Activated CD8-positive, alpha-beta memory T cell treated with anti-CD3 and anti-CD28 coated beads, Interleukin-2, amount 50 U/mL, for 4 hours (primary cell): Measurements from ENCODE around the gene ATXN1.
A peak's percentile ranks its signal among the peaks of the same experiment; 100 is the strongest.
"Not testable (repeated sequence)": the region's sequence is repeated elsewhere in the genome, so short reads cannot be mapped to it uniquely, and the experiment has no call there.

Experiments used
- DNase-seq: peaks from one replicate; pipeline ENCODE4 v3.0.0-alpha.2; 2020

The ATXN1 gene

DNA sequence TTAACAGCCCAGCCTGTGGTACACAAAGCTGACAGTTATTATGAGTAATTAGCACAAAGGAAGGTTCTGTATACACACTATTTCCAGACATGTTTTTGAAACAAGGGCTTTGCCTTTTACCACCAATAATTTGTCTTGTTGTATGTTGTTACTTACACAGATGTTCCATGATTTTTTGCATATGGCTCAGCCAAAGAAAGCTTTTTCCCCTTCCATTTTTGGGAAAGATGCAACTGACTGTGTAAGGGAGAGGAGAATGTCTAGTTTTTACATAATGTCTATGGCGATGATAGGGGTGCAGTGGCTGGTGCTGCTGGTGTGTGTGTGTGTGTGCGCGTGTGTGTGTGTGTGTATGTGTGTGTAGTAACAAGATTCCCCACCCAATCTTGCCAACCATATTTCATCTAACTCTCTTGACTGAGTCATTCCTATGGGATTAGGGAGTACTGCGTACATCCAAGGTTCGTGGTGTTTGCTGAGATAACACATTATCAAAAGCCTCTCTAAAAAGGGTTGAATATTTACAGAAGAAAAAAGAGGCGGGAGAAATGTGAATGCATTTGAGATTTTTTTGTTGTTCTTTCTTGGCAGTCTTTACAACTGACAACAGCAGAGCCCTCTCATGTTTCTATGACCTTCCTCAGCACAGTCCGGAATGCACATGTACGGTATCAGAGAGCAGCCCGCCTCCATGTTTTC, 330.7 kb downstream of the ATXN1 start:
- DNase-seq: no peak

DNA sequence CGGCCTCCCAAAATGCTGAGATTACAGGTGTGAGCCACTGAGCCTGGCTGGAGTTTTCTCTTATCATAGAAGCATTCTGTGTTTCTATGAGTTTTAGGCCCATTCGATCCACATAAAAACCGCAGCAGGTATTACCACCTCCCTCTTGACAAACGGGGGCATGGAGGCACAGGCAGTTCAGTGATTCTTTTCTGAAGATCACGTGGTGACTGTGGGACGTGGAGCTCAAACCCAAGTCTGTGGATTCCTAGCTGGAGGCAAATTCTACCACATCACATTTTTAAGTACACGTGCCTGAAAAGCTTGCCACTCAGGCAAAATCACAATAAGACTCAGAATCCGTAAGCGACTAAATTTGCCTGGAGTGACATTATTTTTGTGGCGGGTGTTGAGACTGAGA, 331.6 kb downstream of the ATXN1 start:
- no peak for DNase-seq

DNA sequence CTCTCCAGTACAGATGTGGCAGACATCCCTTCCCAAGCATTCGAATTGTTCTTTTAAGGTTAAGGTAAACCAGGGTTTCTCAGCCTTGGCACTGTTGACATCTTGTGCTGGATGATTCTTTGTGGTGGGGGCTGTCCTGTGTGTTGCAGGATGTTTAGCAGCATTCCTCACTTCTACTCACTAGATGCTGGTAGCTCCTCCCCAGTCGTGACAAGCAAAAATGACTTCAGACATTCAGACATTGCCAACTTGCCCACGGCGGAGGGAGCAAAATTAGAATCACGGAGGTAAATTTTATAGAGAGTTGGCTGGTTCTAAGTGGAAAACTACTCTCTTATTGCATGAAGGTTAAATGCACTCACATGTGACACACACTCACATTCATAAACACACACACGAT, 334.1 kb downstream of the ATXN1 start:
- no peak for DNase-seq

DNA sequence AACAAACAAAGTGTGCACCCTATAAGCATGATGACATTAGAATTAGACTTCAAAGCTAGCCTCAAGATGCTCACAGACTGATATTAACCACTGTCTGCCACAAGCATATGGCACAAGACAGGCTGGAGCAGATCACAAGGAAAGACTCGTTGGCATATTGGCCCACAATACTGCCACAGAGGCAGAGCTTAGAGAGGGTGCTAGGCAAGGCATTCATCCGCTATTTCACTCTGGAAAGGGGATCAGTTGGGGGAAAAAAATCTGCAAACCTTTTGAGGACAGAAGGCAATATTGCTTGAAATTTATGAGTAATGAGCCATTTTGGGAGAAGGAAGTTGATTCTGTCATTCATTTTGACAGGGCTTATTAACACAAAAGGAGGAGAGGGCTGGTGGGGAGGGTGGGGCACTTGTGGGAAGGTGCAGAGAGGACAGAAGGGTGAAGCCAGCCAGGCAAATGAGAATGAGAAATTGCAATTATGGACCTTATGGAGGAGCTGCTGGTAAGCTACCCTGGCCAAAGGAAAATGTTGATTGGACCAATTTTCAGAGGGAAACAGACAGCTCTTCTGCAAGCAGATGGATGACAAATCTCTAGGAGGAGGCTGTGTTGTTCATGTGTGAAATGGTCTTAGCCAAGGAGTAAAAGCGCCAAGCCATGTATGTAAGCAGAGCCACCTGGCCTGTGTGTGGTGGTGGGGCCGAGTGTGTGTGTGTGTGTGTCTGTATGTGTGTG, 335.2 kb downstream of the ATXN1 start:
- no peak for DNase-seq

DNA sequence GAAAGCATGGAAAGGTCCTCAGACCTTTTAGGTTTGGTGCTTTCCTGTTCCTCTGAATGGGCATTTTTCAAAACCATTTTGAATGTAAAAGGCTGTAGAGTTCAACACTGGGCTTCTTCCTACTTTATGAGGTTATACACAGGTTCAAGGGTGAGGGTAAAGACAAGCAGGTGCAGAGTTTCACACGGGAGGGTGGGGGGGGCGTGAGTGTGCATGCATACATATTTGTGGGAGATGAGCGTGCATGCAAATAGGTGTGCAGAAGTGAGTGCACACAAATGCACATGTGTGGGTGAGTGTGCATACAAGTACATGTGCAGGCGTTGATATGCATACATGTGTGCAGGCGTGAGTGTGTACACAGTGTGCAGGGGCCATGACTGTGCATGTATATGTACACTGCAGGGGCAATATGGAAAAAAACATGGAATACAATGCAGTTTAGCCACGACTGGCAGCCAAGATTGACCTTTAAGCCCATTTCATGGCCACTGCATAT, 339.7 kb downstream of the ATXN1 start:
- DNase-seq: no peak

DNA sequence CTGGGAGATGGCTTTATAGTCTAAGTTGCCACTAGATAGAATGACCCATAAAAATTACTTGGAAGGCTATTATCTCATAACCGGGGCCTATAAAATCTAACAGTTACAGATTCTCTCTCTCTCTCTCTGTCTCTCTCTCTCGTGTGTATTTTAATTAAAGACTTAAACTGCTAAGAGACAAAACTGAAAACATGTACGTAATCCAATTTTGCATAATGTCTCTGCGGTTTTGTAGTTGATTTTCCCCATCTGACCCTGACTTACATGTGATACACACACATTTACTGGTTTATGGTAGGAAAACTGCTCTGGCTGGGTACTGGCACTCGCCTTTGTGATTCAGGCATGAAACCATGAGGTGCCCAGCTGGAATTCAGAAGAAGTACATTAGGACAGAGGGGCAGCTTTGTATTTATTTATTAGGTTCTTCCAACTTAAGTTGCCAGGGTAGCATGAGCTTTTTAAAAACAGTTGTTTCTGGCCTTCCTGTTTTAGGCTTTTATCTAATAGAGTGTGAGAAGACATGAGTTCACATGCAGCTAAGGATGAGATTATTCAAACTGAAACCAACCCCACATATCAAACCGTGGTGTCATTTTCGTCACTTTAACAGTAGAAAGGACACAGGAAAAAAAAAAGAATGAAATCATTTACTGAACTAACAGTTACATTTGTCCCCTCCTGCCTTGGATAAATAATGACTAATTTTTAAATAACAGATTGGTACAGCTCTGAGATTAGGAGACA, 340.4 kb downstream of the ATXN1 start:
- no peak for DNase-seq

DNA sequence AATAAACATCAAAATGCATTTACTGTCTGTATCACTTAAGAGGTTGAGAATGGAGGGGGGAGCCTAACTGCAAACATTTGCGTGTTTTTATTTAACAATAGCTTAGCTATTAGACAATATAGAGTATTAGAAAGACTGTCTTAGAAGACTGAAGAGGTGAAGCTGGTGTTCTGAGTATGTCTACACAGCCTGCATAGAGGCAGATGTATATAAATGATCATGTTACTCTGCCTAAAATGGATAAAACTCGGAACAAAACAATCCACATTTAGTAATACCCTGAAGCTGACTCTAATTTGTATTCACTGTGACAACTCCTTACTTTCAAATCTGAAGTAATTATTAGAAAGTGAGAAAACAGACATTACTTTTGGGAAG, 340.9 kb downstream of the ATXN1 start:
- DNase-seq: no peak

DNA sequence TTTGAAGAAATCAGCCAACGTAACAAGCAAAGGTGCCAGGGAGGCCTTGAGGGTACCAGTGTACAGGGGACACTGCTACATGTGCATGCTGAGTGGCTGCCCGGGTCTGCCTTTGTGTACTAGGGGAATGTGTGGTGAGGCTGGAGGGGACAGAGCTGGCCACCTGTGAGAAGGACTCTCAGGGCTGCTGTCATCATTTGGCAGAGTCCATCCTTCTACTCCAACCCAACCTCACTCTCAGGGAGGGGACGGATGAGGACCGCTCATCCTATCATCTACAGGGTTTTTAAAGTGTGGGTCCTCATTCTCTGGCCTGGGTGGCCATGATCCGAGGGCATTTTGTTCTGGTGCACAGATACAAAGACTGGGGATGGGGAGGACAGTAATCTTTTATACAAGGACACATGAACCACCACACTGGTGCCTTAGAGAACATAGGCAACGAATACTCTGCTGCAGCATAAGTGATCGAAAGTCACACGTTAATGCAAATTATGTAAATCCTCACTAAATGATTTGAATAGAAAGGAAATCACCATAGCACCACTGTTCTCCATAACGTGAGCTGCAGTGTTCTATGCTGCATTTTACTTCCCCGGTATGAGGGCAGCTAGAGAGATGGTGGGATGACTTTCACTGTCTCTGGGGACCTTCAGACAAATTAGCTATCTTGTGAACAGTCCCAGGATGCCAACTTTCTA, 341.5 kb downstream of the ATXN1 start:
- DNase-seq: no peak

DNA sequence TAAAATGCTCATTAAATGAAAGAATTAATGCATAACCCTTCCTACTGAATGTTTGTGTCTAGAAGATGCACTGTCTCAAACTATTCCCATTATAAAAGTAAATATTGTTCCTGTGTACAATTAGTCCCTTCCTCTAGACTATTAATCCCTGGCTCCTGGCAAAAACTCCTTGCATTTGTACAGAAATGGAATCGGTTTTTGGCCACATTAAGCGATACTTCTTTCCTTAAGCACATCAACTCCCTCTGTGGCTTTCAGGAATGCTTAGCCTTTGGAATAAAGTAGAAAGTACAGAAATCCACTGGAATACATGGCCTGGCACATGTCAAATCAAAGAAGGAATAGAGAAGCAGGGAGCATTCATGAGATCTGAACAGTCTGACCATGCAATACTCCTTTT, 343.1 kb downstream of the ATXN1 start:
- no peak for DNase-seq

DNA sequence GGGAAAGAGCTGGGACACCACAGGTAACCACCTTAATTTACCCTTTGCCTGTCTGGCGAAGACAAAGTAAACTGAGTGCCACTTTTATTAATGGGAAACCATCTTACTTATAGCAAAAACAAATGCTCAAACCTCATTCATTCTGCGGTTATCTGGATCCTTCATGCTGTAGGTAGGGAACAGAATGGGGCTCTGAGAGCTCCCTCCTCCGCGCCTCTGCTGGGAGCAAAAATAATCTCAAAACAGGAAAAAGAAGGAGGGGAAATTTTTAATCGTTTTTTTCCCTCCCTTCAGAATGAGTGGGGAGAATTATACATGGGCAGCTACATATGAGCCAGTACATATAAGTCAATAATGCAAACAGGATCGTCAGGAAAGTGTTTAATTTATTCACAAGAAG, 345.6 kb downstream of the ATXN1 start:
- DNase-seq: no peak

DNA sequence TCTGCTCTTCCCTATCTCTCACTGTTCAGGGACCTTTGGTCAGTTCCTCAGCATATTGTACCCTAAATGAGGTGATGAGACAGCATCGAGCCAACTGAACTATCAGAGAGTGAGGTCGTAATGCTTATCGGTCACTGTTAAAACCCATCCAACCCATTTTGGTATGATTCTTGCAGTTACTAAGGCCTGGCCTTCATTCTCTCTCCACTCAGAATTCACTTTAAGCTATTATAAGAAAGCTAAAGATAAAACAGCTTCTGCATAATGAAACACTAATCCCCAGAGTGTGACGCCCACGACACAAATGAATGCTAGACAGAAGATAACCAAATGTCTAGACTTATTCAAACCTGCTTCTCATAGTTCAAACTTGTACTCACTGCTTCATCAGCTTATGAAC, 347.1 kb downstream of the ATXN1 start:
- no peak for DNase-seq

DNA sequence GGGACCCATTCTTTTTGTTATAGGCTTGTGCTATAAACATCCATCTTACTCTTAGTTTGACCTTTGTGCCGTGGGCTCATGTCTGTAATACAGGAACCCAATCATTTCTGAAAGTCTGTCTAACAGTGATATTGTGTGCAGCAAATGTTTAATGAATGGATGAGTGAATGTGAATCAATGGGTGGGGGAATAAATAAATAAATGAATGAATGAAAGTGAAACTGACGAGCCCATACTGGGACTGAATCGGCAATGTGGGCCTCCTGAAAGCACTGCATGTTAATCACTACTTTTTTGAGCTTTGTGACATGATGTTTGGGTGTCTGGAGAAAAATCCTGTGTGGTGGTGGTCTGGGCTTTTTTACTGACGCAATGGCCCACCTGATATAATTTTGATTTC, 347.9 kb downstream of the ATXN1 start:
- DNase-seq: no peak

DNA sequence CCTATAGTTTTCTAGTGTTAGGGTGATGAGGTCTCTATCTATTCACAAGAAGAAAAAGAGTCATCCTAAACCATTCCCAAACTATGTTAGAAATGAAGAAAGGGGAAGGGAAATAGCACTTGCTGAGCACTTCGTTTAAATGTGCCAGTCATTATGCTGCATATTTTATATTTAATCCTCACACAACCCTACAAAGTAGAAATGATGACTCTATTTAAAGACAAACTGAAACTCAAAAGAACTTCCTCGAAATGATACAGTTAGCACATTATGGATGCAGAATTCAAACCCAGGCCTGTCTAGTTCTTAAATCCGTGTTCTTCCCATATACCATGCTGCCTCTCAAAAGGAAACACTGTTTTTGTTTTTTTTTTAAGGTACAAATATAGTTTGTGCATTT, 348.3 kb downstream of the ATXN1 start:
- DNase-seq: no peak

DNA sequence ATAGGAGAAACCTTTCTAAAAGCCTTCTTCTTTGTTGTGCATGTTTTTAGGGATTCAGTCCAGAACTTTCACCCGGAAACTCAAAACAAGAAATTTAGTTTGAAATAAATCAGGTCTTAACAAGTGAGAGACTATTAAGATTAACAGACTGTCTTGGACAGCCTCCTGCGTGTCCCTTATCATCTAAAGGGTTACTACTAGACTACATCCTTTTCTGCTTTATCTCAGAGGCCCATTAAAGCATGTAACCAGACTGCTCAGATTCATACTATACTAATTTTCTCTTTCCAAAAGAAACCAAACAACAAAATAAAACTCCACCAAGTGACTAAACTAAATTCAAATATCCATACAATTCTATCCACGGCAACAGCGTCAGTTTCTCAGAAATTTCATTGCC, 349.1 kb downstream of the ATXN1 start:
- no peak for DNase-seq

DNA sequence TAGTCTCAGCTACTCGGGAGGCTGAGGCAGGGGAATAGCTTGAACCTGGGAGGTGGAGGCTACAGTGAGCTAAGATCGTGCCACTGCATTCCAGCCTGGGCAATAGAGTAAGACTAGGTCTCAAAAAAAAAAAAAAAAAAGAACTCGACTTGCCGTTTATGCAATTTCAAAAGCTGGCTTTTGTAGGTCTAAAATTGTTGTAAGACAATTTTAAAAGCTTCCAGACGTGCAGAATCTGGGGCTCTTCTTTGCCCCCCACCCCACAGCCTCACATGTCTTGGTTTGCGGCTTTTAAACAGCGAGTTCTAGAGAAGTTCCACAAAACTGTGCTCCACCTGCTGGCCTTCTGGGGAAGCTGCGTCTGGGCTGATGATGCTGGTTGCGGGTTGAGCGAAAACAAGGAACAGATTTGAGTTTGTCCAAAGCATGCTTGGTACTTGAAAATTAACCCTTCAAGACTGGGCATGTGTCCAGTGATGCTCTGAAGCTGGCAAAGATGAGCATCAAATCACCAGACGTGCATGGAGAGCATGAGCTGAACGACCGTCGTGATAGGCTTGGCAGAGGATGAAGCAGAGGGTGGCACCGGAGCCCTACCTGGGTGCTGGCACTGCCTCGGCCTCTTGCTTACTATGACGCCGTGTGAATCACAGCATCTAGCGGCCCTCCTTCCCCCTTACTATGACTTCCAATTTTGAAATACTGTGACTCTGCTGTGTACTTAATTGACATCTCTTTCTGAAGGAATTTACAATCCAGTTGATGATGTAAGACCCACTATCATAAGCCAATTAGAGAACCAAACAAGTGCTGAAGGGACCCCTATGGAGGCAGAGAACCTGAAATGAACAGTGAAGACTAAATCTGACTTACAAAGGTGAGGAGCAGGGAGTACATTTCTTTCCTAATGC, 351.5 kb downstream of the ATXN1 start:
- DNase-seq: peak; percentile 57

DNA sequence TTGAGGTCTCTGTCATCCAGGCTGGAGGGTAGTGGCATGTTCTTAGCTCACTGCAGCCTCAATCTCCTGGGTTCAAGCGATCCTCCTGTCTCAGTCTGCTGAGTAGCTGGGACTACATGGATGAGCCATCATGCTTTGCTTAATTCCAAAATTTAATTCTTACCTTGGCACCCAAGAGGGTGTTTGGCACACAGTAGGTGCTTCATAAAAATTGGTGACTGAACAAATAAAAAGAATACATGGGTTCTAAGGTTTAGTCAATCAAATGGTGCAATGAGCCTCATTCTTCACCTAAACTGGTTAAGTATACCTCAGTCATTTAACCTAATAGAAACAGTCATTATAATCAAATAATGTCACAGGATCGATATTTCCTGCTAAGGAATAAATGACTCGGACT, 352.5 kb downstream of the ATXN1 start:
- DNase-seq: no peak

DNA sequence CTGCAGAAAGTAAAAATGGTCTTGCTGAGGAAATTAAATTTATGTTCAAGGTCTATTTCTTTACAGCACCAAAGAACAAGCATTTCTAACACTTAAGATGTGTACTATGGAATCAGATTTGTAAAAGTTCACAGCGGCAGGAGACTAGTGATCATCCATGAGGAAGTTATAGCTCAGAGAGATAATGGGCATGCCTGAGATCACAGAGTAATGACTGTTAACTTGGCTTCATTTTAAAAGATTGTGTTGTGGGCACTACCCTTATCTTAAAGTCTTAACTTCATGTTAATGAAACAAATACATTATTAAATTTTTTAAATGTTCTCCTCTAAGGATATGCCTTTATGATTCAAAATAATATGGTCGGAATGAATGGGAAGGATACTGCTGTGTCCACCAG, 354.3 kb downstream of the ATXN1 start:
- no peak for DNase-seq

DNA sequence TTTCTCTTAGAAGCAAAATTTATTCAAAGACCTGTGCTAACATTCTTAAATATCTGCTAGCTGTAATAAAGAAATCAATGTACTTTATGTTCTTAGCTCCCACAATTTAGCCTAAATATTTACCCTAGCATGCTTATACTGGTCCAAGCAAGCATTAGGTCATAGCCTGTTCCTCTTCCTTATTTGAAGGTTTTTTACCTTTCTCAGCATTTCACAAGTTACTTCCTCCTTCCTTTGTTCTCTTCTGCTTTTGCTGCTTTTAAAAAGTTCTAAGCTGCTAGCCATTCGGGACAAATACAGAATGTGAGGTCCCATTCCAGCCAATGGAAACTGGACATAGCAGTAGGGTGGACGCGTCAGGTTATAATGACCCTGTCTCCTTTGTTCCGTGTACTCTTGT, 354.7 kb downstream of the ATXN1 start:
- not testable (repeated sequence) for DNase-seq

DNA sequence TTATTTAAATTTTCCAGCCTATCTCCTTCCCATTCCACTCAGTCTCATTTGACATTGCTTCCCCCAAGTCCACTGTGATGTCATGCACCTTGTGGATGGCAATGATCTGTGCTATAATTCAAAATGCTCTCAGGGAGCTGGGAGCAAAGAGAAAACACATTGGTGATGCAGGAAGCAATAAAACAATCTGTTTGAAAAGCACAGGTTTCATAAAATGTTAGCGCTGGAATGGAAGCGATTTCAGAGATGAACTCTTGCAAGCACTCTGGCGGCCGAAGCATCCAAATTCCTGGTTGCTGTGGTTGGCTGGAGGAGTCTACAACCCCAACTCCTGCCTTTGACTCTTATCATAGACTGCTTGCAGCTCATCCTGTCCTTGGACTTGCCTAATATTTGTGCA, 355.9 kb downstream of the ATXN1 start:
- no peak for DNase-seq

DNA sequence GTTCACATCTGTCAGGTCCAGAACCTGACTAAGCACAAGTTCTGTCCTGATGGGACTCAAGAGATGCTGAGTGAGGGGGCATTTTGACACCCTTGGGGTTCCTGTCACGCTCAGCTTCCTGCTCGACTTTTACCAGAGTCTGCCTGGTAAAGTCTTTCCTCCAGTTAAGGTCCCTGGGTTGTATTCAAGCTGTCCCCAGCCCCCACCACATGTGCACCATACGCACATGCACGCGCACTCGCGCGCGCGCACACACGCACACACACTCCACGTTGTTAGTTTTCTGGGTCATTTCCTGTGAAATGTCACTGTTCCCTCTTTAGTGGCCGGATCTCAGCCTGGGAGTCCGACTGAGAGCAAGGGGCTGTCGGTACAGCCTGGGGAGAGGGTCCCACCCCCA, 356.8 kb downstream of the ATXN1 start:
- DNase-seq: no peak

DNA sequence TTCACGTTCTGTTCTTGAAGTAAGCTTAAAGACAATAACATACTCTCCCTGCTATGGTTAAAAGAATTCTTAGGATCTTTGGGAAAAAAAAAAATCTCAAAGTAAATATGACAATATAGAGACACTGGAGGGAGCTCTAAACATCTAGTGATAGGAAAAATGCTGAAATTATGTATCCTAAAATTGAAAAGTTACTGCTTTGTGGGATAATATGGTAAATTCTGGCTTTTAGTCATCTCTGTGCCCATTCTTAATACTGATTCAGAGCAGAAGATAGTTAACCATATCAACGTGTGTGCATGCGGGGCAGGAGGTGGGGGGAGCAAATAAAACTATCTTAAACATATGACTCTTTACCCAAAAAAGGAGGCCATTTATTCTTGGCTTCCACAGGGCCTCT, 357.4 kb downstream of the ATXN1 start:
- DNase-seq: no peak

DNA sequence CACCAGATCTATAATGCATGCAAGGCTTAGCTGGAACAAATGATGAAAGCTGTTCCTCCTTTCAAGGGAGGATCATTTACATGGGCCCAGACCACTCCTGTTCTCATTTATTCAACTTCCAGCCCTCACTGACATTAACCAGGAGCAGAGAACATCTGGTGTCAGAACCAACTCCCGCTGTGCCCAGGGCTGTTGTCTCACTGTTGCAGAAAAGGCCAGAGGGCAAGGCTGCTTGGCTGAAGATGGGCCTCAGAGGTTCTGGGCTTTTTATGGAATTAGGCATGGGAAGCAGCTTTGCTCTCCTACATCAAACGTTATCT, 358.7 kb downstream of the ATXN1 start:
- DNase-seq: no peak
